OCI-LY1 (cell line): Measurements from ENCODE around the gene ZNF79.

ENCODE experiments used
- H2AFZ ChIP-seq: fragments of 200-600 bp; sonication (generic), shearing (Covaris generic); 2 replicates; pipeline ENCODE4 v1.6.0; 2014; ENCODE audit warnings: antibody characterized with exemption, mild to moderate bottlenecking, low read length
- H3F3A ChIP-seq: fragments of 200-600 bp; sonication (generic), shearing (Covaris generic); 2 replicates; pipeline ENCODE4 v1.6.0; 2014; ENCODE audit warnings: mild to moderate bottlenecking, antibody characterized with exemption, low read length, moderate library complexity; ENCODE audit not compliant: insufficient read depth
- H3K27ac ChIP-seq: fragments of 200-600 bp; sonication (generic); 2 replicates; pipeline ENCODE4 v1.5.1; 2014; ENCODE audit warnings: low read length, mixed run types, mild to moderate bottlenecking, low read depth; ENCODE audit not compliant: poor library complexity, severe bottlenecking
- H3K27me3 ChIP-seq: fragments of 200-600 bp; sonication (generic); 2 replicates; pipeline ENCODE4 v1.6.0; 2014; ENCODE audit warnings: antibody characterized with exemption, mild to moderate bottlenecking, low read length, moderate library complexity; ENCODE audit not compliant: insufficient read depth
- H3K36me3 ChIP-seq: fragments of 200-600 bp; sonication (generic); 2 replicates; pipeline ENCODE4 v1.6.1; 2014; ENCODE audit warnings: mild to moderate bottlenecking, antibody characterized with exemption, low read length, moderate library complexity, mixed read lengths; ENCODE audit not compliant: insufficient read depth
- H3K4me1 ChIP-seq: fragments of 200-600 bp; sonication (generic); 2 replicates; pipeline ENCODE4 v1.5.1; 2014; ENCODE audit warnings: mild to moderate bottlenecking, low read length, moderate library complexity; ENCODE audit not compliant: insufficient read depth, severe bottlenecking
- H3K4me2 ChIP-seq: fragments of 200-600 bp; sonication (generic), shearing (Covaris generic); 2 replicates; pipeline ENCODE4 v1.6.1; 2014; ENCODE audit warnings: low read length
- H3K4me3 ChIP-seq: fragments of 200-600 bp; sonication (generic); 2 replicates; pipeline ENCODE4 v1.5.1; 2014; ENCODE audit warnings: low read length, low read depth, mild to moderate bottlenecking, mixed read lengths; ENCODE audit not compliant: poor library complexity, severe bottlenecking
- H3K79me2 ChIP-seq: fragments of 200-600 bp; shearing (Covaris generic); 2 replicates; pipeline ENCODE4 v1.6.1; 2016; ENCODE audit warnings: mixed run types, low read length, mixed read lengths; ENCODE audit not compliant: insufficient read depth
- H3K9ac ChIP-seq: fragments of 200-600 bp; sonication (generic), shearing (Covaris generic); 2 replicates; pipeline ENCODE4 v1.6.1; 2014; ENCODE audit warnings: mild to moderate bottlenecking, low read length, mixed read lengths
- H3K9me2 ChIP-seq: fragments of 200-600 bp; sonication (generic), shearing (Covaris generic); 2 replicates; pipeline ENCODE4 v1.6.1; 2014; ENCODE audit warnings: low read depth, mild to moderate bottlenecking, low read length, mixed read lengths
- H3K9me3 ChIP-seq: fragments of 200-600 bp; shearing (Covaris generic); 2 replicates; pipeline ENCODE4 v1.6.1; 2014; ENCODE audit warnings: low read length, mixed read lengths
- H4K20me1 ChIP-seq: fragments of 200-600 bp; sonication (generic), shearing (Covaris generic); 2 replicates; pipeline ENCODE4 v1.6.0; 2016; ENCODE audit warnings: mild to moderate bottlenecking, low read length; ENCODE audit not compliant: insufficient read depth
- EZH2 ChIP-seq: fragments of 200-600 bp; sonication (generic), shearing (Covaris generic); IDR thresholded peaks from 2 replicates; pipeline ENCODE4 v1.8.0; 2017; ENCODE audit warnings: borderline replicate concordance, mixed run types, mild to moderate bottlenecking, antibody characterized with exemption, low read length, moderate library complexity, mixed read lengths
- TF ChIP-seq, protein P1 (sequence below): fragments of 200-600 bp; sonication (generic), shearing (Covaris generic); IDR thresholded peaks from 2 replicates; pipeline ENCODE4 v1.5.1; 2017; ENCODE audit warnings: mild to moderate bottlenecking, antibody characterized with exemption, low read length, moderate library complexity, mixed read lengths

Gene ZNF79

DNA sequence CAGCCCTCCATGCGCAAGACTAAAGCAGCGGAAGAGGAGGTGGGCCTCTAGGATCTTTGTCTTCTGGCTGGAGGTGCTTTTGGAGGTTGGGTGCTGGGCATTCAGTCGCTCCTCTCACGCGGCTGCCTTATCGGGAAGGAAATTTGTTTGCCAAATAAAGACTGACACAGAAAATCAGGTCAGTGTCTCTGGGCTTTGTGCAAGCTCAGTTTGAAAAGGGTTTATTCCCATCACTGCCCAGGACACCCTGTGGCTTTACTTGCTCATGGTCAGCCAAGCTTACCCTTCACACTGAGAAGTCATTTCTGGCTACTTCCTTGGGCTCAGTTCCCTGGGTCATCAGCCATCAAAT is 16.7 kb upstream of the ZNF79 start:
- Histone ChIP-seq H3K9me2 (no peaks in the 10 kb centered on the region), H3K79me2 (no peaks in the 10 kb centered on the region), H2AFZ (no peak overlapping the region), H3K4me1 (no peaks in the 10 kb centered on the region), H3F3A (no peaks in the 10 kb centered on the region), H3K4me2 (no peak overlapping the region), H3K4me3 (no peak overlapping the region), H3K27ac (no peak overlapping the region), H3K9ac (no peak overlapping the region), H3K27me3 (no peaks in the 10 kb centered on the region), H3K9me3 (no peaks in the 10 kb centered on the region), H4K20me1 (no peaks in the 10 kb centered on the region), H3K36me3 (no peaks in the 10 kb centered on the region)
- no peak for TF ChIP-seq EZH2
- TF ChIP-seq, protein P1, sequence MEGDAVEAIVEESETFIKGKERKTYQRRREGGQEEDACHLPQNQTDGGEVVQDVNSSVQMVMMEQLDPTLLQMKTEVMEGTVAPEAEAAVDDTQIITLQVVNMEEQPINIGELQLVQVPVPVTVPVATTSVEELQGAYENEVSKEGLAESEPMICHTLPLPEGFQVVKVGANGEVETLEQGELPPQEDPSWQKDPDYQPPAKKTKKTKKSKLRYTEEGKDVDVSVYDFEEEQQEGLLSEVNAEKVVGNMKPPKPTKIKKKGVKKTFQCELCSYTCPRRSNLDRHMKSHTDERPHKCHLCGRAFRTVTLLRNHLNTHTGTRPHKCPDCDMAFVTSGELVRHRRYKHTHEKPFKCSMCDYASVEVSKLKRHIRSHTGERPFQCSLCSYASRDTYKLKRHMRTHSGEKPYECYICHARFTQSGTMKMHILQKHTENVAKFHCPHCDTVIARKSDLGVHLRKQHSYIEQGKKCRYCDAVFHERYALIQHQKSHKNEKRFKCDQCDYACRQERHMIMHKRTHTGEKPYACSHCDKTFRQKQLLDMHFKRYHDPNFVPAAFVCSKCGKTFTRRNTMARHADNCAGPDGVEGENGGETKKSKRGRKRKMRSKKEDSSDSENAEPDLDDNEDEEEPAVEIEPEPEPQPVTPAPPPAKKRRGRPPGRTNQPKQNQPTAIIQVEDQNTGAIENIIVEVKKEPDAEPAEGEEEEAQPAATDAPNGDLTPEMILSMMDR: no peak

DNA sequence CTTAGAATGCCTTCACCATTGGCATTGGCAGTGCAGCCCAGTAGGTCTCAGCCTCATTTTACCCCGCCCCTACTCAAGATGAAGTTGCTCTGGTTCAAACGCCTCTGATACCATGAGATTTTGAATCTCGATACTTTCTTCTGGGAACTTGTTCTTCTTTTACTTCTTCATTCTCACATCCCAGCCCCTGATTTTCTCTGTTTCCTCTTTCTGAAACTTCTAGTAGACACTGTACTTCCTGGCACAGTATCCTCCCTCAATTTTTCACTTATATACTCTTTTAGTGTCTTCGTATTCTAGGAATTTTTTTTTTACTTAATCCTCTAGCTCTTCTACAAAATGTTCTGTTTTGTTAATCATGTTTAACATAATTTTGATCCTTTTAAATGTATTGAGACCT is 13.1 kb upstream of the ZNF79 start:
- H3K9me2 ChIP-seq: no peaks in the 10 kb centered on the region
- H3K4me2 ChIP-seq: no peak overlapping the region

DNA sequence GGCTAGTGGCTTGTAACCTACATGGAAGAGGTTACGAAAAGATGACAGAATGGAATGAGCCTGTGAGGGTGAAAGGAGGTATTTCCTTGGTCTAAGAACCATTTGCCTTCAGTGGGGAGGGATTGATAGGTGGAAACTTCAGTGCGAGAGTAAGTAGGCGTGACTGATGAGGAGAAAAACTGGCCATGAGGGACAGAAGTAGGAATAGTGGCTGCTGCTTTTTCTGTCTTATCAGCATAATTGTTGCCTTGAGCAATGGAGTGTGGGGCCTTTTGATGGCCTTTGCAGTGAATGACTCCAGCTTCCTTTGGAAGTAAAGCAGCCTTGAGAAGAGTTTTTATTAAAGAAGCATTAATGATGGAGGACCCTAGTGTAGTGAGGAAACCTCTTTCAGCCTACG is 9.0 kb upstream of the ZNF79 start:
- Histone ChIP-seq H3K9me3 (no peaks in the 10 kb centered on the region), H3K9me2 (no peaks in the 10 kb centered on the region), H3K27me3 (no peaks in the 10 kb centered on the region), H3F3A (no peaks in the 10 kb centered on the region), H3K27ac (no peak overlapping the region), H3K79me2 (no peaks in the 10 kb centered on the region), H3K4me3 (no peak overlapping the region), H3K4me1 (no peaks in the 10 kb centered on the region), H2AFZ (no peak overlapping the region), H3K4me2 (no peak overlapping the region), H3K9ac (no peak overlapping the region), H3K36me3 (no peaks in the 10 kb centered on the region), H4K20me1 (no peaks in the 10 kb centered on the region)
- TF ChIP-seq EZH2: no peak
- TF ChIP-seq, protein P1: no peak

More for the DNA sequence above, 13.1 kb upstream of the ZNF79 start:
- H3K27ac ChIP-seq: no peak overlapping the region
- H4K20me1 ChIP-seq: no peaks in the 10 kb centered on the region
- H3K79me2 ChIP-seq: no peaks in the 10 kb centered on the region
- TF ChIP-seq EZH2: no peak
- TF ChIP-seq, protein P1: no peak
- no peak overlapping the region for H3K4me3 ChIP-seq
- no peaks in the 10 kb centered on the region for H3K27me3 ChIP-seq
- no peaks in the 10 kb centered on the region for H3K4me1 ChIP-seq
- no peaks in the 10 kb centered on the region for H3K36me3 ChIP-seq
- no peaks in the 10 kb centered on the region for H3F3A ChIP-seq
- no peak overlapping the region for H2AFZ ChIP-seq
- H3K9ac ChIP-seq: no peak overlapping the region
- no peaks in the 10 kb centered on the region for H3K9me3 ChIP-seq
